ENCODE data around the gene DDA1. TPM values are rescaled to one million over a fixed set of nuclear protein-coding genes. Genes with fewer than 3 reads are reported as not detected.
"Not testable (repeated sequence)": the region's sequence is repeated elsewhere in the genome, so short reads cannot be mapped to it uniquely, and the experiment has no call there.

DDA1 gene
- total RNA-seq, 6 experiments from 2014 or later, result 77.1 to 92.5 (median 83.4) TPM

- TF ChIP-seq CTCF (IDR thresholded peaks at IDR 0.05), result no peak
- no peak overlapping the region for H3K4me3 Mint-ChIP-seq
- no peaks in the 10 kb centered on the region for H3K36me3 Mint-ChIP-seq (ENCODE audit: low read depth)
Measured at GRCh38 chr19:17358395-17358794, 49.0 kb downstream of the DDA1 start.

GRCh38 chr19:17359905-17360800 is 50.8 kb downstream of the DDA1 start:
- no peak overlapping the region for H3K27ac Mint-ChIP-seq
- no peaks in the 10 kb centered on the region for H3K4me1 Mint-ChIP-seq (ENCODE audit: low read depth)
- TF ChIP-seq CTCF (IDR thresholded peaks at IDR 0.05), result no peak
- H3K4me3 Mint-ChIP-seq, result no peak overlapping the region
- no peaks in the 10 kb centered on the region for H3K36me3 Mint-ChIP-seq (ENCODE audit: low read depth)
- H3K27me3 Mint-ChIP-seq (ENCODE audit: insufficient read depth), result peaks cover 14% of the 10 kb centered on the region
- no peak for DNase-seq
- no peaks in the 10 kb centered on the region for H3K9me3 Mint-ChIP-seq

More at GRCh38 chr19:17358395-17358794, 49.0 kb downstream of the DDA1 start:
- no peak for DNase-seq
- H3K9me3 Mint-ChIP-seq, result no peaks in the 10 kb centered on the region
- H3K27me3 Mint-ChIP-seq (ENCODE audit: insufficient read depth), result peaks cover 13% of the 10 kb centered on the region
- H3K4me1 Mint-ChIP-seq (ENCODE audit: low read depth), result no peaks in the 10 kb centered on the region
- H3K27ac Mint-ChIP-seq, result no peak overlapping the region

- H3K27ac Mint-ChIP-seq; H3K4me3 Mint-ChIP-seq; H3K4me1 Mint-ChIP-seq (ENCODE audit: low read depth); H3K36me3 Mint-ChIP-seq (ENCODE audit: low read depth); H3K9me3 Mint-ChIP-seq; DNase-seq: not testable (repeated sequence)
- H3K27me3 Mint-ChIP-seq (ENCODE audit: insufficient read depth), result peaks cover 26% of the 10 kb centered on the region
Measured at GRCh38 chr19:17363852-17364605, 54.7 kb downstream of the DDA1 start.

GRCh38 chr19:17365361-17365760 is 56.0 kb downstream of the DDA1 start:
- no peak for TF ChIP-seq CTCF (IDR thresholded peaks at IDR 0.05)
- peaks cover 5% of the 10 kb centered on the region; the same call in 1 of the 2 replicates for H3K4me1 Mint-ChIP-seq (ENCODE audit: low read depth)
- H3K27me3 Mint-ChIP-seq (ENCODE audit: insufficient read depth), result peaks cover 25% of the 10 kb centered on the region
- no peak overlapping the region for H3K27ac Mint-ChIP-seq
- H3K36me3 Mint-ChIP-seq (ENCODE audit: low read depth), result no peaks in the 10 kb centered on the region
- H3K9me3 Mint-ChIP-seq, result no peaks in the 10 kb centered on the region
- no peak overlapping the region for H3K4me3 Mint-ChIP-seq
- DNase-seq, result no peak

GRCh38 chr19:17370026-17370587 is 60.7 kb downstream of the DDA1 start:
- Mint-ChIP-seq H3K4me3 (no peak overlapping the region), H3K27ac (no peak overlapping the region), H3K9me3 (no peaks in the 10 kb centered on the region), H3K36me3 (ENCODE audit: low read depth) (no peaks in the 10 kb centered on the region), H3K4me1 (ENCODE audit: low read depth) (peaks cover 7% of the 10 kb centered on the region; the same call in 1 of the 2 replicates), H3K27me3 (ENCODE audit: insufficient read depth) (peaks cover 14% of the 10 kb centered on the region)
- DNase-seq, result no peak
- TF ChIP-seq CTCF (IDR thresholded peaks at IDR 0.05), result no peak

Other genes with a start within 250 kb of the DDA1 start
- gene HAUS8, start 234.1 kb upstream of the DDA1 start, total RNA-seq (2021; fragmentation: NEBNext Ultra II Directional; extraction: Animal tissue kit (Norgen Biotek cat#: 25700)), result 10 to 100 TPM in 5 of 6 experiments, 1 to 10 TPM in 1; 7.6 to 13.2 (median 12.2) TPM
- 10 to 100 TPM; 81.2 to 89.0 (median 83.4) TPM for gene MYO9B, start 233.8 kb upstream of the DDA1 start, total RNA-seq (2021; fragmentation: NEBNext Ultra II Directional; extraction: Animal tissue kit (Norgen Biotek cat#: 25700))
- 10 to 100 TPM; 23.5 to 29.3 (median 25.7) TPM for gene USE1, start 94.2 kb upstream of the DDA1 start, total RNA-seq (2021; fragmentation: NEBNext Ultra II Directional; extraction: Animal tissue kit (Norgen Biotek cat#: 25700))
- 10 to 100 TPM; 13.0 to 20.3 (median 17.4) TPM for gene OCEL1, start 83.3 kb upstream of the DDA1 start, total RNA-seq (2021; fragmentation: NEBNext Ultra II Directional; extraction: Animal tissue kit (Norgen Biotek cat#: 25700))
- gene NR2F6, start 63.6 kb upstream of the DDA1 start, total RNA-seq (2021; fragmentation: NEBNext Ultra II Directional; extraction: Animal tissue kit (Norgen Biotek cat#: 25700)), result 10 to 100 TPM; 46.1 to 61.9 (median 49.3) TPM
- not detected for gene USHBP1, start 44.8 kb upstream of the DDA1 start, total RNA-seq (2021; fragmentation: NEBNext Ultra II Directional; extraction: Animal tissue kit (Norgen Biotek cat#: 25700))
- 100 to 1,000 TPM; 105 to 128 (median 120) TPM for gene BABAM1, start 42.1 kb upstream of the DDA1 start, total RNA-seq (2021; fragmentation: NEBNext Ultra II Directional; extraction: Animal tissue kit (Norgen Biotek cat#: 25700))
- gene ANKLE1, start 27.7 kb upstream of the DDA1 start, total RNA-seq (2021; fragmentation: NEBNext Ultra II Directional; extraction: Animal tissue kit (Norgen Biotek cat#: 25700)), result under 1 TPM; 0.28 to 0.57 (median 0.43) TPM
- gene ABHD8, start 6.1 kb upstream of the DDA1 start, total RNA-seq (2021; fragmentation: NEBNext Ultra II Directional; extraction: Animal tissue kit (Norgen Biotek cat#: 25700)), result 1 to 10 TPM; 6.7 to 9.9 (median 8.9) TPM
- gene MRPL34, start 3.7 kb upstream of the DDA1 start, total RNA-seq (2021; fragmentation: NEBNext Ultra II Directional; extraction: Animal tissue kit (Norgen Biotek cat#: 25700)), result 10 to 100 TPM; 43.1 to 56.7 (median 50.4) TPM
- gene ANO8, start 25.3 kb downstream of the DDA1 start, total RNA-seq (2021; fragmentation: NEBNext Ultra II Directional; extraction: Animal tissue kit (Norgen Biotek cat#: 25700)), result 1 to 10 TPM; 4.4 to 6.0 (median 5.0) TPM
- 10 to 100 TPM in 5 of 6 experiments, 1 to 10 TPM in 1; 9.2 to 14.7 (median 13.0) TPM for gene GTPBP3, start 28.0 kb downstream of the DDA1 start, total RNA-seq (2021; fragmentation: NEBNext Ultra II Directional; extraction: Animal tissue kit (Norgen Biotek cat#: 25700))
- not detected for gene PLVAP, start 67.8 kb downstream of the DDA1 start, total RNA-seq (2021; fragmentation: NEBNext Ultra II Directional; extraction: Animal tissue kit (Norgen Biotek cat#: 25700))
- gene CCDC194, start 84.6 kb downstream of the DDA1 start, total RNA-seq (2021; fragmentation: NEBNext Ultra II Directional; extraction: Animal tissue kit (Norgen Biotek cat#: 25700)), result not detected
- gene BST2, start 96.1 kb downstream of the DDA1 start, total RNA-seq (2021; fragmentation: NEBNext Ultra II Directional; extraction: Animal tissue kit (Norgen Biotek cat#: 25700)), result under 1 TPM in 3 of 6 experiments, not detected in 3; 0.21 to 0.59 (median 0.34) TPM
- gene MVB12A, start 110.5 kb downstream of the DDA1 start, total RNA-seq (2021; fragmentation: NEBNext Ultra II Directional; extraction: Animal tissue kit (Norgen Biotek cat#: 25700)), result 10 to 100 TPM; 45.2 to 49.2 (median 47.2) TPM
- not detected for gene TMEM221, start 139.1 kb downstream of the DDA1 start, total RNA-seq (2021; fragmentation: NEBNext Ultra II Directional; extraction: Animal tissue kit (Norgen Biotek cat#: 25700))
- gene NXNL1, start 151.4 kb downstream of the DDA1 start, total RNA-seq (2021; fragmentation: NEBNext Ultra II Directional; extraction: Animal tissue kit (Norgen Biotek cat#: 25700)), result not detected
- gene SLC27A1, start 161.0 kb downstream of the DDA1 start, total RNA-seq (2021; fragmentation: NEBNext Ultra II Directional; extraction: Animal tissue kit (Norgen Biotek cat#: 25700)), result 10 to 100 TPM; 11.5 to 14.9 (median 13.6) TPM
- 100 to 1,000 TPM in 1 of 6 experiments, 10 to 100 TPM in 5; 90.6 to 101 (median 95.2) TPM for gene PGLS, start 202.1 kb downstream of the DDA1 start, total RNA-seq (2021; fragmentation: NEBNext Ultra II Directional; extraction: Animal tissue kit (Norgen Biotek cat#: 25700))
- gene COLGALT1, start 246.1 kb downstream of the DDA1 start, total RNA-seq (2021; fragmentation: NEBNext Ultra II Directional; extraction: Animal tissue kit (Norgen Biotek cat#: 25700)), result 100 to 1,000 TPM; 102 to 115 (median 106) TPM

Data from HFFc6 (cell line).